Gastrocnemius medialis (tissue), 4 donors: ENCODE data around the gene WDR38.

Source experiments
- POLR2A ChIP-seq, 2 donors: fragments of 450-650 bp; IDR thresholded peaks; one replicate each; pipeline ENCODE4 v1.6.1; 2017; ENCODE audit warnings: antibody characterized with exemption in 2 of 2, mild to moderate bottlenecking in 2 of 2, moderate library complexity in 2 of 2
- TF ChIP-seq, protein P1 (sequence below), 5 experiments: fragments of 450-650 bp in 3 of 5; fragments of 200-600 bp in 2 of 5; sonication (generic) in 2 of 5; IDR thresholded peaks in 4 of 5; conservative IDR thresholded peaks in 1 of 5; 1 replicate in 4 of 5; 2 replicates in 1 of 5; pipeline ENCODE4 v1.5.1; 2016 to 2019; ENCODE audit warnings: antibody characterized with exemption in 5 of 5, mild to moderate bottlenecking in 3 of 5, moderate library complexity in 3 of 5

DNA sequence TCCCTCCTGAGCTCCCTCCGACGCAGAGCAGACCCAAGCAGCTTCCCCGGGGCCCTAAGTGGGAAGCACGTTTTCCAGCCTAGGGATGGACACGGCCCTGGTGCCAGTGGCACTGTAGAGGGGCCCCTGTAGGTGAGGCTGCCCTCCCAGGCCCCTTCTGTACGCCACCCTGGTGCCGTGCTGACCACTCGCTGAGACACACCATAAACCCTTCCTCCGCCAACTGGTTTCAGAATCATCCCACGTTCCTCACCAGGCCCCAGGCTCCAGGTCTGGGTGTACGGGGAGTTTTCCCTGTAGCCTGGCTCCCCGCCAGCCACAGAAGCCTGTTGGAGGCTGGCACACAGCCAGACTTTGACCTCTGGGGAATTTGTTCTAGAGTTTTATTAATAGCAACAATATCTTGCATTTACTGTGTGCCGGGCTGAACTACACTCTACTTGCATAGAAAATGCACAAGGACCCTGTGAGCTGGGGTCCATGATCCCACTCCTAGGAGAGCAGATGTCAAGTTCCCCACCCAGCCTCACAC is 18.2 kb upstream of the WDR38 start:
- TF ChIP-seq, protein P1, sequence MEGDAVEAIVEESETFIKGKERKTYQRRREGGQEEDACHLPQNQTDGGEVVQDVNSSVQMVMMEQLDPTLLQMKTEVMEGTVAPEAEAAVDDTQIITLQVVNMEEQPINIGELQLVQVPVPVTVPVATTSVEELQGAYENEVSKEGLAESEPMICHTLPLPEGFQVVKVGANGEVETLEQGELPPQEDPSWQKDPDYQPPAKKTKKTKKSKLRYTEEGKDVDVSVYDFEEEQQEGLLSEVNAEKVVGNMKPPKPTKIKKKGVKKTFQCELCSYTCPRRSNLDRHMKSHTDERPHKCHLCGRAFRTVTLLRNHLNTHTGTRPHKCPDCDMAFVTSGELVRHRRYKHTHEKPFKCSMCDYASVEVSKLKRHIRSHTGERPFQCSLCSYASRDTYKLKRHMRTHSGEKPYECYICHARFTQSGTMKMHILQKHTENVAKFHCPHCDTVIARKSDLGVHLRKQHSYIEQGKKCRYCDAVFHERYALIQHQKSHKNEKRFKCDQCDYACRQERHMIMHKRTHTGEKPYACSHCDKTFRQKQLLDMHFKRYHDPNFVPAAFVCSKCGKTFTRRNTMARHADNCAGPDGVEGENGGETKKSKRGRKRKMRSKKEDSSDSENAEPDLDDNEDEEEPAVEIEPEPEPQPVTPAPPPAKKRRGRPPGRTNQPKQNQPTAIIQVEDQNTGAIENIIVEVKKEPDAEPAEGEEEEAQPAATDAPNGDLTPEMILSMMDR (IDR thresholded peaks at IDR 0.05 in 4 of 5, conservative IDR thresholded peaks at IDR 0.05 in 1 of 5), result no peak
- TF ChIP-seq POLR2A (IDR thresholded peaks at IDR 0.05), result no peak
